ENCODE data around the gene MOK. TPM values are rescaled to one million over a fixed set of nuclear protein-coding genes. Genes with fewer than 3 reads are reported as not detected.

MOK gene
- total RNA-seq, 1 experiment from 2014 or later = 2.8 TPM

DNA sequence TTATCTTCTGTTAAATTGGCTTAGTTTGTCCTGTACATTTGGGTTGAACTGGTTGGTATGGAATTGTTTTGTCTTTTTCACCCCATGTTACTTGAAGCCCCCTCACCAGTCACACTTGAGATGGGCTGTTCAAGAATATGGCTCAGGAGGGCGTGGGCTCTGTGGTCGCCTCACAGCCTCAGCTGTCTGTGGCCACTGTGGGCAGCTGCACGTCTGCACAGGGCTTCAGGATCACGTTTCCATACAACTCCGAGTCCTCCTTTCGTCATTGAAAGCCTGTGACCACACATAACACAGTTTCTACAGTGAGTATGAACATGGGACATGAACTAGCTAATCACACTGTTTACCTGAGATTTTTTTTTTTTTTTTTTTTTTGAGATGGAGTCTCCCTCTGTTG lies 81.3 kb downstream of the MOK start:
- TF ChIP-seq, protein P1, sequence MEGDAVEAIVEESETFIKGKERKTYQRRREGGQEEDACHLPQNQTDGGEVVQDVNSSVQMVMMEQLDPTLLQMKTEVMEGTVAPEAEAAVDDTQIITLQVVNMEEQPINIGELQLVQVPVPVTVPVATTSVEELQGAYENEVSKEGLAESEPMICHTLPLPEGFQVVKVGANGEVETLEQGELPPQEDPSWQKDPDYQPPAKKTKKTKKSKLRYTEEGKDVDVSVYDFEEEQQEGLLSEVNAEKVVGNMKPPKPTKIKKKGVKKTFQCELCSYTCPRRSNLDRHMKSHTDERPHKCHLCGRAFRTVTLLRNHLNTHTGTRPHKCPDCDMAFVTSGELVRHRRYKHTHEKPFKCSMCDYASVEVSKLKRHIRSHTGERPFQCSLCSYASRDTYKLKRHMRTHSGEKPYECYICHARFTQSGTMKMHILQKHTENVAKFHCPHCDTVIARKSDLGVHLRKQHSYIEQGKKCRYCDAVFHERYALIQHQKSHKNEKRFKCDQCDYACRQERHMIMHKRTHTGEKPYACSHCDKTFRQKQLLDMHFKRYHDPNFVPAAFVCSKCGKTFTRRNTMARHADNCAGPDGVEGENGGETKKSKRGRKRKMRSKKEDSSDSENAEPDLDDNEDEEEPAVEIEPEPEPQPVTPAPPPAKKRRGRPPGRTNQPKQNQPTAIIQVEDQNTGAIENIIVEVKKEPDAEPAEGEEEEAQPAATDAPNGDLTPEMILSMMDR (conservative IDR thresholded peaks at IDR 0.05) = no peak
- DNase-seq = no peak
- H3K27me3 ChIP-seq (ENCODE audit: insufficient read depth, low read length) = no peaks in the 10 kb centered on the region
- no peak overlapping the region for H2BK12ac ChIP-seq (ENCODE audit: insufficient read length, low read depth, low read length)
- H4K5ac ChIP-seq (ENCODE audit: insufficient read length, low read depth, low read length) = no peak overlapping the region
- no peak overlapping the region for H2BK120ac ChIP-seq (ENCODE audit: low read depth, low read length, poor library complexity, severe bottlenecking)
- Mint-ChIP-seq H3K27ac (no peak overlapping the region), H3K9me3 (no peaks in the 10 kb centered on the region), H3K36me3 (ENCODE audit: insufficient read depth in 1 of 3, low read depth in 3 of 3) (peaks cover 3 to 11% (median 5%) of the 10 kb centered on the region in 3 experiments), H3K4me3 (no peak overlapping the region), H3K4me1 (peaks cover 17 to 21% of the 10 kb centered on the region in 2 experiments), H3K27me3 (ENCODE audit: low read depth) (no peaks in the 10 kb centered on the region; the same call in 1 of the 2 replicates)
- H2AK5ac ChIP-seq (ENCODE audit: insufficient read length, low read length) = no peak overlapping the region
- no peak overlapping the region for H3K23ac ChIP-seq (ENCODE audit: insufficient read length, low read depth, low read length)
- no peak overlapping the region for H4K8ac ChIP-seq (replicated peaks; ENCODE audit: insufficient read length, low read depth, low read length)
- H3K4me1 ChIP-seq (ENCODE audit: insufficient read depth, low read length) = no peaks in the 10 kb centered on the region
- H3K56ac ChIP-seq (ENCODE audit: insufficient read length, low read depth, low read length) = no peak overlapping the region
- no CpG with 5 or more reads among the region's 6 CpGs for WGBS (ENCODE audit: extremely low coverage, insufficient read length, low lambda C conversion rate)
- H3K14ac ChIP-seq (ENCODE audit: insufficient read depth, low read length) = no peak overlapping the region
- no peaks in the 10 kb centered on the region for H4K20me1 ChIP-seq (ENCODE audit: control insufficient read depth, insufficient read depth, insufficient read length)
- no peak overlapping the region for H3K27ac ChIP-seq (ENCODE audit: insufficient read length, low read depth, low read length)
- no peak overlapping the region for H2BK5ac ChIP-seq (ENCODE audit: insufficient read length, low read length)
- H2BK15ac ChIP-seq (ENCODE audit: low read depth, low read length) = no peak overlapping the region
- H3T11ph ChIP-seq (ENCODE audit: low read length) = no peak overlapping the region
- no peak overlapping the region for H4K91ac ChIP-seq (ENCODE audit: insufficient read length, low read depth, low read length)
- H3K9me3 ChIP-seq (ENCODE audit: control insufficient read depth, low read depth, low read length) = no peaks in the 10 kb centered on the region
- no peak overlapping the region for H3K4ac ChIP-seq (ENCODE audit: low read depth, low read length)
- no peaks in the 10 kb centered on the region for H3K23me2 ChIP-seq (ENCODE audit: insufficient read length, low read depth, low read length, poor library complexity, severe bottlenecking)
- no peak overlapping the region for H2BK20ac ChIP-seq (ENCODE audit: low read depth, low read length, poor library complexity, severe bottlenecking)
- H3K79me2 ChIP-seq (ENCODE audit: insufficient read depth, low read length) = no peaks in the 10 kb centered on the region
- H2AFZ ChIP-seq (ENCODE audit: low read length) = no peak overlapping the region
- no peak overlapping the region for H3K18ac ChIP-seq (ENCODE audit: insufficient read length, low read depth, low read length)
- no peak overlapping the region for H3K9ac ChIP-seq (ENCODE audit: extremely low read depth, insufficient read length, low read length)
- no peak overlapping the region for H3K4me2 ChIP-seq (ENCODE audit: insufficient read depth, insufficient read length, low read length)
- H3K79me1 ChIP-seq (ENCODE audit: insufficient read depth, low read depth, low read length, poor library complexity, severe bottlenecking) = no peaks in the 10 kb centered on the region

Data from H9 (cell line).